ENCODE results near the gene CAP2.

Gene CAP2

DNA sequence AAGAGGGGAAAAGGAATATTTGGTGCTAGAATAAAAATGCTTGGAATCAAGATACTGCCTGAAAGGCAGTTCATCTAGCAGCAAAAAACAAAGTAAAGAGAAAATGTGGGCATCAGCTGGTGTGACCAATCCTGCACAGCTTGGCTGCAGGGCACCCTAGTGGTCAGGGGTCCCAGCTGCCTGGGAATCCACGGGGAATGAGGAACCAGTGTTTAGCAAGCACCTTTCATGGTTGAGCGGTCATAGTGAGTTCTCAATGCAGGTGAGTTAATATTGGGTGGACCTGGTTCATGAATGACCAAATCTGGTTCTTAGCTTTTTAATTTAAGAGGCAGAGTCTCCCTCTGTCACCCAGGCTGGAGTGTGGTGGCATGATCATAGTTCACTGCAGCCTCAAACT lies 53.3 kb downstream of the CAP2 start:
- DNase-seq (ENCODE audit: low read depth in 1 of 2, low spot score in 1 of 2): no peak
- H3K27ac ChIP-seq (replicated peaks): no peak overlapping the region
- no peak overlapping the region for H3K4me3 ChIP-seq (replicated peaks; ENCODE audit: insufficient read depth, low read length)
- peaks cover 4% of the 10 kb centered on the region for H3K27me3 ChIP-seq (ENCODE audit: insufficient read depth, poor library complexity, severe bottlenecking)
- TF ChIP-seq POLR2AphosphoS5 (IDR thresholded peaks at IDR 0.05; ENCODE audit: low read depth) (no peak), GABPA (IDR thresholded peaks at IDR 0.05; ENCODE audit: low read depth) (no peak), SPI1 (IDR thresholded peaks at IDR 0.05; ENCODE audit: borderline replicate concordance, low read depth) (no peak)
- TF ChIP-seq, protein P1, sequence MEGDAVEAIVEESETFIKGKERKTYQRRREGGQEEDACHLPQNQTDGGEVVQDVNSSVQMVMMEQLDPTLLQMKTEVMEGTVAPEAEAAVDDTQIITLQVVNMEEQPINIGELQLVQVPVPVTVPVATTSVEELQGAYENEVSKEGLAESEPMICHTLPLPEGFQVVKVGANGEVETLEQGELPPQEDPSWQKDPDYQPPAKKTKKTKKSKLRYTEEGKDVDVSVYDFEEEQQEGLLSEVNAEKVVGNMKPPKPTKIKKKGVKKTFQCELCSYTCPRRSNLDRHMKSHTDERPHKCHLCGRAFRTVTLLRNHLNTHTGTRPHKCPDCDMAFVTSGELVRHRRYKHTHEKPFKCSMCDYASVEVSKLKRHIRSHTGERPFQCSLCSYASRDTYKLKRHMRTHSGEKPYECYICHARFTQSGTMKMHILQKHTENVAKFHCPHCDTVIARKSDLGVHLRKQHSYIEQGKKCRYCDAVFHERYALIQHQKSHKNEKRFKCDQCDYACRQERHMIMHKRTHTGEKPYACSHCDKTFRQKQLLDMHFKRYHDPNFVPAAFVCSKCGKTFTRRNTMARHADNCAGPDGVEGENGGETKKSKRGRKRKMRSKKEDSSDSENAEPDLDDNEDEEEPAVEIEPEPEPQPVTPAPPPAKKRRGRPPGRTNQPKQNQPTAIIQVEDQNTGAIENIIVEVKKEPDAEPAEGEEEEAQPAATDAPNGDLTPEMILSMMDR (IDR thresholded peaks at IDR 0.05; ENCODE audit: insufficient read depth, low read length): no peak
- TF ChIP-seq, protein P2, sequence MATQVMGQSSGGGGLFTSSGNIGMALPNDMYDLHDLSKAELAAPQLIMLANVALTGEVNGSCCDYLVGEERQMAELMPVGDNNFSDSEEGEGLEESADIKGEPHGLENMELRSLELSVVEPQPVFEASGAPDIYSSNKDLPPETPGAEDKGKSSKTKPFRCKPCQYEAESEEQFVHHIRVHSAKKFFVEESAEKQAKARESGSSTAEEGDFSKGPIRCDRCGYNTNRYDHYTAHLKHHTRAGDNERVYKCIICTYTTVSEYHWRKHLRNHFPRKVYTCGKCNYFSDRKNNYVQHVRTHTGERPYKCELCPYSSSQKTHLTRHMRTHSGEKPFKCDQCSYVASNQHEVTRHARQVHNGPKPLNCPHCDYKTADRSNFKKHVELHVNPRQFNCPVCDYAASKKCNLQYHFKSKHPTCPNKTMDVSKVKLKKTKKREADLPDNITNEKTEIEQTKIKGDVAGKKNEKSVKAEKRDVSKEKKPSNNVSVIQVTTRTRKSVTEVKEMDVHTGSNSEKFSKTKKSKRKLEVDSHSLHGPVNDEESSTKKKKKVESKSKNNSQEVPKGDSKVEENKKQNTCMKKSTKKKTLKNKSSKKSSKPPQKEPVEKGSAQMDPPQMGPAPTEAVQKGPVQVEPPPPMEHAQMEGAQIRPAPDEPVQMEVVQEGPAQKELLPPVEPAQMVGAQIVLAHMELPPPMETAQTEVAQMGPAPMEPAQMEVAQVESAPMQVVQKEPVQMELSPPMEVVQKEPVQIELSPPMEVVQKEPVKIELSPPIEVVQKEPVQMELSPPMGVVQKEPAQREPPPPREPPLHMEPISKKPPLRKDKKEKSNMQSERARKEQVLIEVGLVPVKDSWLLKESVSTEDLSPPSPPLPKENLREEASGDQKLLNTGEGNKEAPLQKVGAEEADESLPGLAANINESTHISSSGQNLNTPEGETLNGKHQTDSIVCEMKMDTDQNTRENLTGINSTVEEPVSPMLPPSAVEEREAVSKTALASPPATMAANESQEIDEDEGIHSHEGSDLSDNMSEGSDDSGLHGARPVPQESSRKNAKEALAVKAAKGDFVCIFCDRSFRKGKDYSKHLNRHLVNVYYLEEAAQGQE (IDR thresholded peaks at IDR 0.05; ENCODE audit: insufficient replicate concordance, low read depth): no peak

DNA sequence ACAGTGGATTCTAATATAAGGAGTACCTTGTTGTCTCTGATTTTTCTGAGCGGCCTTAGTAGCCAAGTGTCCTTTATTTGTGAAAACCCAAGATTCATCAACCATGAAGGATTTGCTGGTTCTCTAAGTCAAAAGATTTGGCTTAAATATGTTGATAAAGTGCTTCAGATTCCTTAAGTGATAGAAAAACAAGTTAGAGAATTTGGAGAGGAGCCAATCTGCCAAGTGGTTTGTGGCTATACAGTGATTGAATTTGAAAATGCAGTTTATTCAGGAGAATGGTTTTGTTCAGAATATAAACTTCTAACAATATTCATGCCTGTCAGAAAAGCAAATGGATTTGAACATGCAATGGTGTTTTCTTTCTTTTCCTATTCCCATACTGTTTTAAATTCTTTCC lies 54.8 kb downstream of the CAP2 start:
- Histone ChIP-seq H3K27ac (replicated peaks) (no peak overlapping the region), H3K4me3 (replicated peaks; ENCODE audit: insufficient read depth, low read length) (no peak overlapping the region), H3K27me3 (ENCODE audit: insufficient read depth, poor library complexity, severe bottlenecking) (peaks cover 4% of the 10 kb centered on the region)
- no peak for DNase-seq (ENCODE audit: low read depth in 1 of 2, low spot score in 1 of 2)
- no peak for TF ChIP-seq GABPA (IDR thresholded peaks at IDR 0.05; ENCODE audit: low read depth)
- TF ChIP-seq, protein P2 (IDR thresholded peaks at IDR 0.05; ENCODE audit: insufficient replicate concordance, low read depth): no peak
- TF ChIP-seq SPI1 (IDR thresholded peaks at IDR 0.05; ENCODE audit: borderline replicate concordance, low read depth): no peak
- no peak for TF ChIP-seq POLR2AphosphoS5 (IDR thresholded peaks at IDR 0.05; ENCODE audit: low read depth)
- TF ChIP-seq, protein P1 (IDR thresholded peaks at IDR 0.05; ENCODE audit: insufficient read depth, low read length): no peak

DNA sequence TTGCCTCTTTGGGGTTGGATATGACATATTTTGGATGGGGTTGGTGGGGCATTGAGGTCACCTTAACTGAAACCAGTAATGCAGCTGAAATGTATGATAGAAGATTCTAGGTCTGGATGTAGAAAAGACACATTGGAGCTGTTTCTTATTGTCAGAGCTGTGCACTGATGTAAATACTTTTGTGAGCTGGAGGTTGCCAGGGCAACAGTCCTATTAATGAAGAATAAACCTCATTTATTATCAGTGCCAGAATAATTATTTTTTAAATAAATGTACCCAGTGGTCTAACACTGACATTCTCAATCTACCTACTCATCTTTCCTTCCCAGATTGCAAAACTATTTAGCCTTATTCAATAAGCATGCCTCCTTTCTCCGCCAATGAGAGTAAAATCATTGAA lies 57.0 kb downstream of the CAP2 start:
- no peak overlapping the region for H3K27ac ChIP-seq (replicated peaks)
- H3K27me3 ChIP-seq (ENCODE audit: insufficient read depth, poor library complexity, severe bottlenecking): peaks cover 4% of the 10 kb centered on the region
- TF ChIP-seq, protein P2 (IDR thresholded peaks at IDR 0.05; ENCODE audit: insufficient replicate concordance, low read depth): no peak
- no peak for TF ChIP-seq SPI1 (IDR thresholded peaks at IDR 0.05; ENCODE audit: borderline replicate concordance, low read depth)
- TF ChIP-seq, protein P1 (IDR thresholded peaks at IDR 0.05; ENCODE audit: insufficient read depth, low read length): no peak
- TF ChIP-seq GABPA (IDR thresholded peaks at IDR 0.05; ENCODE audit: low read depth): no peak
- TF ChIP-seq POLR2AphosphoS5 (IDR thresholded peaks at IDR 0.05; ENCODE audit: low read depth): no peak
- DNase-seq (ENCODE audit: low read depth in 1 of 2, low spot score in 1 of 2): no peak
- no peak overlapping the region for H3K4me3 ChIP-seq (replicated peaks; ENCODE audit: insufficient read depth, low read length)

All from HL-60 (cell line).